NCI-H2029 (cell line): ENCODE data around the gene FMO1.
"Not testable (repeated sequence)": the region's sequence is repeated elsewhere in the genome, so short reads cannot be mapped to it uniquely, and the experiment has no call there.

ENCODE experiments used
- DNase-seq: peaks from one replicate; lab custom pipeline; 2025; lab: John Stamatoyannopoulos, UW

FMO1 gene

DNA sequence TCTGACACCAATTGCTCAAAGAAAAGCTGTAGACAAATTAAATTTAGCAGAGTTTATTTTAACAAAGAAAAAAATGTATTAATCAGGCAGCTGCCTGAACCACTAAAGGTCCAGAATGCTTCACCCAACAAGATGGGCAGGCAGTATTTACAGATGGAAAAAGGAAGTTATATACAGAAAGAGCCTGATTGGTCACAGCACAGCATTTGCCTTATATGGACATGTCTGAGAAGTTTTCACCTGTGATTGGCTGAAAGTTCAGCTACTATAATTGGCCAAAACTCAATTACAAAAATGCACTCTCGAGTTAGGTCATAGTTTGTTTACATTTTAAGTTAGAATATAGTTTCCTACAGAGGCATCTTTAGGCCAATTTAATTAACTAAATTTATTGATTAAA is 15.1 kb upstream of the FMO1 start:
- DNase-seq, result no peak

DNA sequence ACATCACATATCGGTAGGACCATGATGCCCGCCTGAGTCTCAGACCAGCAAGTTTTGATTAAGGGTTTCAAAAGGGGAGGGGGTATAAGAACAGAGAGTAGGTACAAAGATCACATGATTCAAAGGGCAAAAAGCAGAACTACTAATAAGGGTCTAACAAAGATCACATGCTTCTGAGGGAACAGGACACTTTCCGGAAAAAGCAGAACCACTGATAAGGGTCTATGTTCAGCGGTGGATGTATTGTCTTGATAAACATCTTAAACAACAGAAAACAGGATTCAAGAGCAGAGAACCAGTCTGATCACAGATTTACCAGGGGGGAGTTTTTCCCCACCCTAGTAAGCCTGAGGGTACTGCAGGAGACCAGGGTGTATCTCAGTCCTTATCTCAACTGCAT is 12.1 kb upstream of the FMO1 start:
- DNase-seq, result not testable (repeated sequence)

DNA sequence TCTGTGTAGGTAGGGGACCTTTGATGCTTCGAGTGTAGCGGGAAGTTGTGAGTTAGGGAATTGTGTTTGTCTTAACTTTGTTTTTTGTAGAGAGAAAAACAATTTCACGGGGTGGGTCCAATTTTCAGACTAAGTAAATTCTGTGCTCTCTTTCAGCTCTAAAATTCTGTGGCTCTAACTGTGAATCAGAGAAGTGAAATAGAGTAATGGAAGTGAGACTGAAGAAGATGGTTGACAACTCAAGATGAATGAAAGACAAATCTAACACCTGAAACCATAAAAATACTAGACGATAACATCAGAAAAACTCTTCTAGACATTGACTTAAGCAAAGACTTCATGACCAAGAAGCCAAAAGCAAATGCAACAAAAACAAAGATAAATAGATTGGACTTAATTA is 4.4 kb upstream of the FMO1 start:
- no peak for DNase-seq

DNA sequence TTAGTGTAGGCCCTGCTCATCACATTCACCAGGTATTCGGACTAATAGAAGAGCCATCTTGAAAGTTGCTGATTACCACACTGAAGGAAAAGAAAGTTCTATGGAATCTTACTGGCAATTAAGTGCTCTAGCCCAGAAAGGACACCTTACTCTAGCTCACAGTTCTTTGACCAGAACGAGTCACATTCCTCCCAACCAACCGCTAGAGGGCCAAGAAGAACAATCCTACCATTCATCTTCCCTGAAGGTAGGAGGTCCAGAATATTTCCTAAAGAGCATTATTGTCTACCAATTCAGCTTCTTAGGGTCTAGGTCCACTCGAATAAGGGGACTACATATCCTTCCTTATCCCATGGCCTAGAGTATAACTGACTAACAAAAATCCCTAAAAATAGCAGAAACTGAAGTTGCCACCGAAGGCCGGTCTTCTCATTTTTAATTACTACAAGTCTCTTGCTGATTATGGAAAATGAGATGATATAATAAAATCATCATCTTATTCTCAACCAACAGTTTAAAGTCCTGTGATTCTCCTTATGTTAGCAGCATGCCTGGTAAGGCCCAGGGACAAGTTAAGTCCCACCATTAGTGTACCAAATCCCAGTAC is 2.7 kb upstream of the FMO1 start:
- no peak for DNase-seq

DNA sequence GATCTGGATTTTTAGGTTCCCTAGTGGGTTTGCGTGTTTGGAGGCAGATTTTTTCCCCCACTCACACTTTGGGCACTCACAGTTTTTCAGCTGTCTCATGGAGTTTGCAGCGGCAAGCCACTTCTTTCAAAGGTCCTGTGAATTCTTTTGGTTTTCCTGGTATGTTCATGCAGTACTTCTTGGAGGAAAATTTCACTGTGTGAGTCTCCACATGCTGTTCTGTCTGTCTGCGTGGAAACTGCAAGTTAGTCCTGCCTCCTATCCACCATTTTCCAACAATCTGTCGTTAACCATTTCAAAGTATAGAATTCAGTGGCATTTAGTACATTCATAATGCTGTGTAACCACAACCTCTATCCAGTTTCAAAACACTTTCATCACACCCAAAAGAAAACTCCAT is 793 bp upstream of the FMO1 start:
- DNase-seq, result no peak

DNA sequence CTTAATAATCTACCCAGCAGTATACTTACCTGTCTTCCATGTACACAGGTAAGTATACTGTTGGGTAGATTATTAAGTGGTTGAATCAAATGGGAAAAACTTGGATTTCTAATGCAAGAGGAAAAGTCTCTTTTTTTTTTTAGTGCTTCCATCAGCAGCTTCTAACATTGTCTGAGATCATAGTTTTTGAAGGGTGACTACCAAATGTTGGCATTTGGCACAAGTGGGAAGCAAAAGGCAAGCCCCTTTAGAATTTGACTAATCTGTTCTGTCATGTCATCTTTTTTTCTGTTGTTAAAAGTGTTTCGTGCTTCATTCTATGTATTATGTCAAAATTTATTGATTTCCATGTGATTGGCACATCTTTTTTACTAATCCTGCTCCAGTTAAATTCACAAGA is 547 bp downstream of the FMO1 start:
- DNase-seq, result no peak

DNA sequence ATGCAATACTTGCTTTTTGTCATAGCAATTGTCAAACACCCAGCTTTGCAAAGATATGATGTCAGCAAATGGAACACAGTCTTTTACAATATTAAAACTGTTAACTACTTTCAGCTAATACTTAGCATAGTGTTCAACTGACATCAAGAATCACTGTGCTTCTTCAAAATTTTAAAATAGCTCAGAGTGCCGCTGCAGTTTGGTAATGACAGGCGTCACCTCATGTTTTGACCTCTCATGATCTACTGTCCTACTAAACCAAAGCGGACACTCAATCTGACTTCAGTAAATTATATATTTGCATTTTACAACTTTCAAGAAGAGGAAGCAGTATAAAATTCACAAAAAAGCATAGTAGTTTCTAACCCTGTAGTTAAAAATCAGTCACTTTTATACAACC is 2.0 kb downstream of the FMO1 start:
- DNase-seq, result no peak

DNA sequence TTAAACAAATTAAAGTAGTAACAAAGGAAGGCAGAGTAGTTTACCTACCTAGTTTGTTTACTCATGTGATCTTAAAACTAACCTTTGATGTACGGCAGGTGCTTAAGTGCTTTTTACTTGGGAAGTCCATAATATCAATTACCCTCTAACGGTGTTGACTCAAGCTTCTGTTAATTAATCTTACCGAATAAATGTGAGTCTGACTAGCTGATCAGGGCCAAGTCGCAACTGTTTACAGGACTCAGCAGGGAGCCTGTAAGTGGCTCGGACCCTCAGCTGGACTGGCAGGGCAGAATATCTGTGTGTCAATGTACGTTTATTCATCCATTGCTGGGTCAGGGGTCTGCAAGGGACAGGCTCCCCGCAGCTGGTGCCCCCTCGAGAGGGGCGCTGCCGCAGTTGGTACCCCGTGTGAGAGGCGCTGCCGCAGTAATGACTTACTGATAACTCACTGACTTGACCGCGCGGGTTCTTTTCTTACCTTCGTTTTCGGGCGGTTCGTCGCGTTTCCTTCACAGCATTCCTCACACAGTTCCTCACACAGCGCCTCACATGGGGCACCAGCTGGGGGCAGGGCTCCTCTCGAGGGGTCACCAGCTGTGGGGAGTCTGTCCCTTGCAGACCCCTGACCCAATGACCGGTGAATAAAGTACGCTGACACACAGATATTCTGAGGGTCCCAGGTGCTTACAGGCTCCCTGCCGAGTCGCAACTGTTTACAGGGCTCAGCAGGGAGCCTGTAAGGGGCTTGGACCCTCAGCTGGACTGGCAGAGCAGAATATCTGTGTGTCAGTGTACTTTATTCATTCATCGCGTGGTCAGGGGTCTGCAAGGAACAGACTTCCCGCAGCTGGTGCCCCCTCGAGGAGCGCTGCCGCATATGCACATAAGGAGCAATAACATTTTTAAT is 3.0 kb downstream of the FMO1 start:
- DNase-seq, result no peak

DNA sequence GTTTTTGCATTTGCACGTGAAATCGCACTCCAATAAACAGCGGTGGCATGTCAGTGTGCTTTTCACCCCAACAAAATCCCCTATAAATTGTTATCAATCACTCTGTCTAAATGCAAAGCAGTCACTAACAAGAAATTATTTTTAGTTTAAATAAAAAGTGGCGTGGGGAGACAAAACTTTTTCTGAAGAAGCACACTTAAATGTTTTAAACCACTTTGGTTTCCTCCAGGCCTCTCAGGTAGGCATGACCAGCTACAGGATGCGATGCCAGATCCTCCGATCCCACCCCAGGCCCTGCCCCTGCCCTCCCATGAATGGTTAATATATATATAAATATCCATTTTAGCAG is 3.6 kb downstream of the FMO1 start:
- no peak for DNase-seq

DNA sequence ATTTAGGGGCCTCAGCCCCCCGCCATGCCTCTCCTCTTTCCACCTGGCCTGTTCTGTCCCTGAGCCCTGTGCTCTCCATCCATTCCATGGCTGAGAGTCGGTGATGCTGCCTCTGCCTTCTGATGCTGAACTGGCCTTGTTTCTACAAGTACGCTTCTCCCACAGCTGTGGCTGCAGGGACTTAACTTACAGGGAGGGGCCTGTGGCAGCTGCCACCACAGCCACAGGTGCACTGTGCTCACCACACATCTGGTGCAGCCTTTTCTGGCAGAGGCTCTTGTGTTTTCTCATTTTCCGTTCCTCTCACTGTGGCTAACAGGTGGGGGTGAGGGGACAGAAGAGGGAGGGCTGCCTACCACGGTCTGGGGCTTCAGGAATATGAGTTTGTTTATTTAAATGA is 4.2 kb downstream of the FMO1 start:
- DNase-seq, result no peak

DNA sequence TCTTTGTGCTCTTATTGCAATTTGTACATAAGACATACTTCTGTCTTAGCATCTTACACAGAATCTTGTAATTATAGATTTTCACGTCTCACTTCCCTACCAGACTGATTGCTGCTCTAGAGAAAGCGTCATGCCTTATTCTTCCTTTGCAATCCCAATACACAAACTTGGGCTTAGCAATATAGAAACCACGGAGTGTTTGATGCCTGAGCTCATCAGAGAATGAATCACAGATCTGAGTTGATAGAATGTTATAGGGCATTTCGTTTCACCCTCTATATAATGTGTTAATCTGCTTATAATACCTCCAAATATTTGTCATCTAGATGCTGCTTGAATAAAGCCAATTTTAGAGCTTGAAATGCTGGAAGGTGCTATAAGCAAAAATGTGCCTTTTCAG is 6.6 kb downstream of the FMO1 start:
- no peak for DNase-seq

DNA sequence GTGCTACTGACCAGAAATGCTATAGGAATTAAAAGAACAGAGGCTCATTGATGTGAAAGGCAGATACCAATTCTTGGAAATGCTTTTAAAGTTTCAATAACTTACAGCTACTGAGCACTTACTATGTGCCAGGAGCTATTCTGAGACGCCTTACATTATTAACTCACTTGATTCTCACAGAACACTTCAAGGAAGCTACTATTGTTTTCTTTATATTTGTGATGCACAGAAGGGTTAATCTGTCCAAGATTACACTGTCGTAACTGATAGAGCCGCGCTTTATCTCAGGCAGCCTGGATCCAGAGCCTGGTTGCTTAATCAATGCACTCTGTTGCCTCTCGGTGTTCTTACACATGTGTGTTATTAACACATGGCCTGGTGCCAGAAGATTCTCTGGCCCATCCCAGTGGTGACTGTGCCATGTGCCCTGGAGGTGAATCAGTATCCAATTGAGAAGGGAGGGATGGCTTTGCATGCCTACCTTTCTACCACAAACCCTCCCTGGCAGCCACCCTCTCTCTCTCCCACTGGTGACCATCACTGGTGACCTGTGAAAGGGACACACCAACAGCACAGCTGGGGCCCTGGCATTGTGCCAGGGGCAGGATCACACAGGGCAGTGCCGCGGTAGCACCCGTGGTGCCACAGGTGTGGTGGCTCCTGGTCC is 8.8 kb downstream of the FMO1 start:
- no peak for DNase-seq

DNA sequence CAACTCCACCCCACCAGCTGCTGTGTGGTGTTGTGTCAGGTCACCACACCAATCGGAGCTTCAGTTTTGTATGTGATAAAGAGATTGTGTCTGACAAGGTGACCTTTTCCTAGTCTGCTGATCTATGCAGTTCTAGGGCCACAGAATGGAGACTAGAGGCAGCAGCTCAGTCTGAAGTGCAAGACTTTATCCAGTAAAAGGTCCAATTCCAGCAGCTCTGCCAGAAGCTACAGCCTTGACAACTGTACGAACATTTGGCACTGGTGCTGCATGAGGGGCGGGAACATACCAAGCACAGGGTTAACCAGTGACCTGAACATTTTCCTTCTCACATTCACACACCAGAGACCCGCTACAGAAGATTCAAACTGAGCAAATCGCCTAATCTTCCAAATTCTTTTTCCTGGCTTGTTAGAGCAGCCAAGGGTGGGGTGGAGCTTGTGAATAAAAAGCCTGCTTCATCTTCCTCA is 9.3 kb downstream of the FMO1 start:
- DNase-seq, result no peak

DNA sequence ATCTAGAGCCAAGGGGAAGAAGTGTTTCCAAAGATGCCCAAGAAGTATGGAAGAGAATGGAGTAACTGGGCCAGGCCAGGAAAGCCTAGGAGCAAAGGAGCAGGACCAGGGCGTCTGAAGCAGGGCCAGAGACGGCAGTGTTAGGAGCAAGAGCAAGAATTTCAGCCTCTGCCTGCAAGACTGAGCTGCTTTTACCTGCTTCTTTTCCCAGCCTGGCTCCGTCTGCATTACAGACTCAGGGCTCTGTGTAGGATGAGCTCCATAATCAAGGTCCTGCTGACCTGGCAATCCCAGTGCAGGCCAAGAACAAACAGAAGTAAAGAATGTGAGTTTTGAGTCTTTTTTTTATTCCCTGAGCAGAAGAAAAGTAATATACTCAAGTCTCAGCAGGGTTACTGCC is 10.1 kb downstream of the FMO1 start:
- DNase-seq, result no peak

DNA sequence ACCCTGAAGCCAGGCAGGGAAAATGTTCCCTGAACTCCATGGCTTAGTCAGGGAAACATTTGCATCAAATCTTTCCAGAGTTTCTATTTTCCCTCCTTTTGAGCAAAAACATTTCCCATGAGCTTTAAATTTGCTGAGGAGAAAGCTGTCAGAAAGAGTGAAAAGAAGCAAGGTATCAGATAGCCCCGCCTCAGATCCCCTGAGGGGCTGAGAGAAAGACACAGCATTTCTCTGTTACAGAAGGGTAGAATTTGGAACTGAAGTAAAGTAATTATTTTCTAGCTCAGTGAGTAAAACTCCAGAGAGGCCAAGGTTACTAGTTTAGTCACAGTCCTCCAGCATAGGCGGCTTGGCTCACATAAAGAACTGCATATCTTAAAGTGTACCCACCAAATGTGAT is 10.6 kb downstream of the FMO1 start:
- DNase-seq, result no peak

DNA sequence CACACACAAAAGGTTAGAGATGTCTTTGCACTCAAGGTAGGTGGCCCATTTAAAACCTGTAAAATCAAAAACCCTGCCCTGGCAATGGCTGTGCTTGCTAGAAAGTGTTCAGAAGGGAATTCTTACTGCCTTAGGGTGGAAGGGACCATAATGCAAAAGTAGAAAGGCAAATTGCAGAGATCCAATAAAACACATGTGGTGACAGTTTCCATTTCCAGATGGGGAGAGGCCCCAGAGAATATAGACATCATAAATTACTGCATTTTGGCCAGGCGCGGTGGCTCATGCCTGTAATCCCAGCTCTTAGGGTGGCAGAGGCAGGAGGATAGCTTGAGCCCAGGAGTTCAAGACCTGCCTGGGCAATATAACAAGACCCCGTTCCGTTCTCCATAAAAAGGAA is 13.0 kb downstream of the FMO1 start:
- DNase-seq, result no peak

DNA sequence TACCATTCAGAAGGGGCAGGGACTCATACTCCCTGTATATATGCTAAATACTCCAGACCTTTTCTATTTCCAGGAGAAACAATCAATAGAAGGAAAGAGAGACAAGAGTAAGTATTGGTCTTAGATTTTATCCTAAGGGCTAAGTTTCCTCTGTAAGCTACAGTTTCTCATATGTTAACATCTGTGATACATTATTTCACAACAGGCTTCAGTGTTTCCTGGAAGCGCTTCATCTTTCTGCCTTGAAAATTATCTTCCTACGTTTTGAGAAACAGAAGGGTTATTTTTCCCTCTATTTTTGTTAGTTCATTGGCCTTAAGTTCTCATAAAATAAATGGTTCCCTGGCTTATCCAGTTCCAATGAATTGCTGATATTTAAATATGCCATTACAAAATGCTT is 15.6 kb downstream of the FMO1 start:
- DNase-seq, result no peak

DNA sequence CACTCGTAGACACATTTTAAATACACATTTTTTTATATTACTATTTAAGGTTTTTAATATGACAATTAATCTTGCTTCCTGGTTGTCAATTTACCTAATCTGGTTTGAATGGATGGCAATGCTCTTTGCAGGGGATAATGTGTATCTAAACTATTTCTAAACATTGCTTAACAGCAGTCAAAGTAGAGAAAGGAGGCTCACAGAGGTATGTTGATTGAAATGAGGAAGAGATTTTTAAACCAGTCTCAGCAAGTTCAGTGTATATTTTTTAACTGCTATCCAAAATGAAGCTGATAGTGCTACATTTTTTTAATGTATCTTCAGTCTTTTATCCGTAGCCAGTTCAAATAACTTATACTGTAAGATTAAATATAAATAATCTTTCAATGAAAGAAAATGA is 17.4 kb downstream of the FMO1 start:
- DNase-seq, result no peak

DNA sequence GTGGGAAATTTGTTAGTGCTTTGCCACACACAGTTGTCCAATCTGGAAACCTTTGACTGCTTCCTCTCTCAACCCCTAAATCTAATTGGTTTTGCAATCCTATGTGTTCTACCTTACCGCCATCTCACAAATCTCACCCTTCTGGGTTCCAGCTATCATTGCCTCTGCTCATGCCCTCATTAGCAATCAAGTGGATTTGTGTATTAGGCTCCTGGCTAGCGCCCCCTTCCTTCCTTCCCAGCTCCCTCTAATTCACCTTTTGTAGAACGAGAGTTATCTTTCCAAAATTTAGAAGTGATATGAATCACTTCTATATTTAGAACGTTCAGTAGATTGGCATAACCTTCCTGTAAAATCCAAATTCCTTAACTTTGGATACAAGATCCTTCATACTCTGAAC is 18.6 kb downstream of the FMO1 start:
- DNase-seq, result no peak

DNA sequence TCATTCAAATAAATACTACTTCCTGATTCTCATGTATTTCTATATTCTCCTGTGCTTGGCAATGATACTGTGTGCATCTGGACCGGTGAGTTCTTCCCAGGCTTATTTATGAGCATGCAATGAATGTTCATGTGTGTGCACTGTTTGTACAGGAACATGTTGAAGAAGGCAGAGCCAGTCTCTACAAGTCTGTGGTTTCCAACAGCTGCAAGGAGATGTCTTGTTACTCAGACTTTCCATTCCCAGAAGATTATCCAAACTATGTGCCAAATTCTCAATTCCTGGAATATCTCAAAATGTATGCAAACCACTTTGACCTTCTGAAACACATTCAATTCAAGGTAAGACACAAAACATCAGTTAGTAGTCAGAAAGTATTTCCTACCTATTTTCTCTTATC is 19.1 kb downstream of the FMO1 start:
- no peak for DNase-seq

DNA sequence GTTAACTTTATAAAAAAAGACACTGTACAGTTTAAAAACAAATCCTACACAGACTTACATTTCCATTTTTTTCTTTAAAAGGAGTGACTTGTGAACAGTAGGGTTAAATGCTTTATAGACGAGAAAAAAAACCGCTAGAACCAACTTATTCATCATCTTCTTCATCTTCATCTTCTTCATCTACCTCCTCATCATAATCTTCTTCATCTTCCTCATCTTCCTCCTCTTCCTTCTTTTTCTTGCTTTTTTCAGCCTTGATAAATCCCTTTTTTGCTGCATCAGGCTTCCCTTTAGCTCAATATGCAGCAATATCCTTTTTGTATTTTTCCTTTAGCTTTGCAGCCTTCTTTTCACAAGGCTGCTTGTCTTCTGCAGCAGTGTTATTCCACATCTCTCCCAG is 22.5 kb downstream of the FMO1 start:
- no peak for DNase-seq

DNA sequence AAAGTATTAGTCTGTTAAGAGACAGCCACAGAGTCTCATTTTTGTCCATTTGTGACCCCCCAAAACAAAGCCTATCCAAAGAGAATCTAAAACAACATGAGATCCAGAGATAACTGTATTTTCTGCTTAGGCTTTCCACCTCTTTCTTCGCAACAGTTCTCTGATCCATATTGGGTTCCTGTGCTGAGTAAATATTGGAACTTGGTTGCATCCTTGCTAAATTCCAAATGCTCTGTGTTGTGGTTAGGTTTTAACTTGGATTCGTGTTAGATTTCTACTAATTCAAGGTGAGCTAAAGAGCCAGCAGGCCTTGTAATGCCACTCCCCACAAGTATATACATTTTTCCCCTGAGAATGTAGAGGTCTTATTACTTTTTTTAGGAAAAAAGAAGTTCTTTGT is 29.2 kb downstream of the FMO1 start:
- no peak for DNase-seq

DNA sequence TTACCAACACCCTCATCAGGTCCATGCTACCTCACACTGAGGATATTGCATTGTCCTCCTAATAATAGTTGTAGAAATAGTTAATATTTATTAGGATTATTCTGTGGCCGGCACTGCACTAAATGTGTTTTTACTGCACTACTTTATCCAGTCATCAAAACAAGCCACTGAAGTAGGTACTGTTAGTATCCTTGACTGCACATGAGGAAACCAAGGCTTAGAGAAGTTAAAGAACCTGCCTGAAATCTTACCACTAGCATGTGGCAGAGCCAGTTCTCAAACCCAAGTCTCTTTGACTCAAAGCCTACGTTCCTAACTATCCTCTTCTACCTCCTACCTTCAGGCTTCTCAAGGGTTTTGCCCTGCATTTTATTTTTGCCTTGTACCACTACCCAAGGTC is 30.9 kb downstream of the FMO1 start:
- DNase-seq, result no peak
